Gastrocnemius medialis (tissue), 4 donors: ENCODE data around the gene DDA1.

Experiments used
- CTCF ChIP-seq, 5 experiments: fragments of 450-650 bp in 3 of 5; fragments of 200-600 bp in 2 of 5; sonication (generic) in 2 of 5; IDR thresholded peaks in 4 of 5; conservative IDR thresholded peaks in 1 of 5; 1 replicate in 4 of 5; 2 replicates in 1 of 5; pipeline ENCODE4 v1.5.1; 2016 to 2019; ENCODE audit warnings: antibody characterized with exemption in 5 of 5, mild to moderate bottlenecking in 3 of 5, moderate library complexity in 3 of 5
- POLR2A ChIP-seq, 2 donors: fragments of 450-650 bp; IDR thresholded peaks; one replicate each; pipeline ENCODE4 v1.6.1; 2017; ENCODE audit warnings: antibody characterized with exemption in 2 of 2, mild to moderate bottlenecking in 2 of 2, moderate library complexity in 2 of 2

- TF ChIP-seq CTCF (IDR thresholded peaks at IDR 0.05 in 4 of 5, conservative IDR thresholded peaks at IDR 0.05 in 1 of 5) (no peak), POLR2A (IDR thresholded peaks at IDR 0.05) (no peak)
Measured at GRCh38 chr19:17275441-17276175, 33.8 kb upstream of the DDA1 start.
